ENCODE measurements around the gene GPRIN3. TPM values are rescaled to one million over a fixed set of nuclear protein-coding genes. Genes with fewer than 3 reads are reported as not detected.

Gene GPRIN3
- total RNA-seq, 1 donor, result under 0.01 TPM

DNA sequence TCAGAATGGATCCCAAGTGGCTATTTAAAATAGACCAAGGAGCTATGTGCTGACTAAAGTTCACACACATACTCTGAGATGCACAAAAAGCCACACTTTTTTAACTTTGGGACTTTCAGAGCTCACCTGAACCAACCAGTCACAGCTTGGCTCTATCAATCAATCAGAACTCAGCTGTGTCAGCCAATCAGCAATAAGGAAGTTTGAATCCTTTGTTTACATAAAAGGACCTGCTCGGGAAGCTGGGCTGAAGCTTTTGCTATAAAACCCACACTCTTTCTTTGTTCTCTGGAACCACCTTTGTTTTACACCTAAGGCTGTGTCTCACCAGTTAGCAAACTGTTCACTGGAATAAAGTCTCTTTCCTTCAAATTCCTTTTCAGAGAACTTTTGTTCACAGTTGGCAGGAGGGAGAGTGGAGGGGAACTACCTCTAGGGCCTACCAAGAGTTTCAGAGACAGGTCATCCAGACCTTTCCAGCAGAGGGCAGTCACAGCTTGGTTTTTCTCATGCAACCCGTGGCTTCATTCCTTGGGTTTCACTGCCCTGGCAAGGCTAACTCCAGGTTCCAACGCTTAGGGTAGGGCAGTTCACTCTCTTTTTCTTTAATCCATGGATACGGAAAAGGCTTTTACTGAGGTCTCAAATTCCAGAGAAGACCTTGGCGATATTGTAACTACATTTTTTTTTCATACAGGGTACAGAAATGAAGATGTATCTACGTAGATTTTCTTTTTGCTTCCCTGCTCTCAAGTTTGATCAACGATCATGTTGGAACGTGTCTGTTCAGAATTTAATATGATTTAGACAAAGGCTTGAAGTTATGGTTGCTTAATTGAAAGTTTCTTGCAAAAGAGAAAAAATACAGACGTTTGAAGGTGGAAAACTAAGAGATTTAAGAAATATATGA lies 80.7 kb downstream of the GPRIN3 start:
- Histone ChIP-seq H4K20me1 (ENCODE audit: insufficient read depth, low read length) (no peaks in the 10 kb centered on the region), H3K9me3 (ENCODE audit: low read depth, low read length) (no peaks in the 10 kb centered on the region), H3K79me2 (ENCODE audit: insufficient read depth, low read length) (no peaks in the 10 kb centered on the region), H3K4me2 (ENCODE audit: insufficient read depth, low read length) (peak overlapping the region; percentile 53), H3K27me3 (ENCODE audit: insufficient read depth, low read length) (no peaks in the 10 kb centered on the region), H3K4me1 (ENCODE audit: insufficient read depth, low read length) (no peaks in the 10 kb centered on the region), H2AFZ (ENCODE audit: low read length) (peak overlapping the region; percentile 53), H3K36me3 (ENCODE audit: insufficient read depth, low read length) (no peaks in the 10 kb centered on the region), H3K27ac (ENCODE audit: low read depth, low read length) (no peak overlapping the region), H3K4me3 (ENCODE audit: insufficient read depth, low read length) (peak overlapping the region; percentile 14)
- TF ChIP-seq, protein P1, sequence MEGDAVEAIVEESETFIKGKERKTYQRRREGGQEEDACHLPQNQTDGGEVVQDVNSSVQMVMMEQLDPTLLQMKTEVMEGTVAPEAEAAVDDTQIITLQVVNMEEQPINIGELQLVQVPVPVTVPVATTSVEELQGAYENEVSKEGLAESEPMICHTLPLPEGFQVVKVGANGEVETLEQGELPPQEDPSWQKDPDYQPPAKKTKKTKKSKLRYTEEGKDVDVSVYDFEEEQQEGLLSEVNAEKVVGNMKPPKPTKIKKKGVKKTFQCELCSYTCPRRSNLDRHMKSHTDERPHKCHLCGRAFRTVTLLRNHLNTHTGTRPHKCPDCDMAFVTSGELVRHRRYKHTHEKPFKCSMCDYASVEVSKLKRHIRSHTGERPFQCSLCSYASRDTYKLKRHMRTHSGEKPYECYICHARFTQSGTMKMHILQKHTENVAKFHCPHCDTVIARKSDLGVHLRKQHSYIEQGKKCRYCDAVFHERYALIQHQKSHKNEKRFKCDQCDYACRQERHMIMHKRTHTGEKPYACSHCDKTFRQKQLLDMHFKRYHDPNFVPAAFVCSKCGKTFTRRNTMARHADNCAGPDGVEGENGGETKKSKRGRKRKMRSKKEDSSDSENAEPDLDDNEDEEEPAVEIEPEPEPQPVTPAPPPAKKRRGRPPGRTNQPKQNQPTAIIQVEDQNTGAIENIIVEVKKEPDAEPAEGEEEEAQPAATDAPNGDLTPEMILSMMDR (IDR thresholded peaks at IDR 0.05; ENCODE audit: extremely low read depth, low read depth, low read length), result peak; percentile 81
- peak; percentile 50 for DNase-seq (ENCODE audit: insufficient read length, low spot score, missing footprints)

DNA sequence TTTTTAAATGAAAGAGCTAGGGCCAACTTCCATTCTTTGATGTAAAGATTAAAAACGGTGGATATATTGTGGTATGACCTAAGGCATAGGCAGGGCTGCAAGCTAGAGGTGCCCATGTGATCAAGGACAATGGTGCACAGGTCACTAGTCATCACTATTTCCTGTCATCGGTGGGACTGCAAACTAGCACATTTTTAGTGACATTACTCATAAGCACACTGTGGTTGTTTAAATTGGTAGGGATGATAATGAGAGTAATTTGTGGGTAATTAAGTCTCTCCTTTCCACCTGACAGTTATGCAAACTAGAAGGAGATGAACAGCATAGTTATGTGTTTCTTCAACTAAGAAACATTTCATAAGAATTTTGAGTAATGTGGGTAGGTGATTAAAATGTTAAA lies 85.4 kb downstream of the GPRIN3 start:
- DNase-seq (ENCODE audit: insufficient read length, low spot score, missing footprints), result no peak
- Histone ChIP-seq H3K27ac (ENCODE audit: low read depth, low read length) (no peak overlapping the region), H2AFZ (ENCODE audit: low read length) (no peak overlapping the region), H4K20me1 (ENCODE audit: insufficient read depth, low read length) (no peaks in the 10 kb centered on the region), H3K4me3 (ENCODE audit: insufficient read depth, low read length) (no peak overlapping the region), H3K4me2 (ENCODE audit: insufficient read depth, low read length) (no peak overlapping the region), H3K79me2 (ENCODE audit: insufficient read depth, low read length) (no peaks in the 10 kb centered on the region), H3K9me3 (ENCODE audit: low read depth, low read length) (no peaks in the 10 kb centered on the region), H3K27me3 (ENCODE audit: insufficient read depth, low read length) (peaks cover 3% of the 10 kb centered on the region), H3K4me1 (ENCODE audit: insufficient read depth, low read length) (no peaks in the 10 kb centered on the region), H3K36me3 (ENCODE audit: insufficient read depth, low read length) (no peaks in the 10 kb centered on the region)
- TF ChIP-seq, protein P1 (IDR thresholded peaks at IDR 0.05; ENCODE audit: extremely low read depth, low read depth, low read length), result no peak

- Histone ChIP-seq H3K36me3 (ENCODE audit: insufficient read depth, low read length) (no peaks in the 10 kb centered on the region), H3K27me3 (ENCODE audit: insufficient read depth, low read length) (peaks cover 3% of the 10 kb centered on the region), H3K4me3 (ENCODE audit: insufficient read depth, low read length) (no peak overlapping the region), H3K4me1 (ENCODE audit: insufficient read depth, low read length) (no peaks in the 10 kb centered on the region), H3K27ac (ENCODE audit: low read depth, low read length) (no peak overlapping the region), H3K4me2 (ENCODE audit: insufficient read depth, low read length) (no peak overlapping the region), H4K20me1 (ENCODE audit: insufficient read depth, low read length) (no peaks in the 10 kb centered on the region), H2AFZ (ENCODE audit: low read length) (no peak overlapping the region), H3K9me3 (ENCODE audit: low read depth, low read length) (no peaks in the 10 kb centered on the region), H3K79me2 (ENCODE audit: insufficient read depth, low read length) (no peaks in the 10 kb centered on the region)
- TF ChIP-seq, protein P1 (IDR thresholded peaks at IDR 0.05; ENCODE audit: extremely low read depth, low read depth, low read length), result no peak
- DNase-seq (ENCODE audit: insufficient read length, low spot score, missing footprints), result no peak
Measured at GRCh38 chr4:89221167-89221867, 86.3 kb downstream of the GPRIN3 start.

GRCh38 chr4:89218587-89218986 lies 89.0 kb downstream of the GPRIN3 start:
- Histone ChIP-seq H3K79me2 (ENCODE audit: insufficient read depth, low read length) (no peaks in the 10 kb centered on the region), H3K4me2 (ENCODE audit: insufficient read depth, low read length) (no peak overlapping the region), H3K36me3 (ENCODE audit: insufficient read depth, low read length) (no peaks in the 10 kb centered on the region), H3K9me3 (ENCODE audit: low read depth, low read length) (no peaks in the 10 kb centered on the region), H3K4me3 (ENCODE audit: insufficient read depth, low read length) (no peak overlapping the region), H2AFZ (ENCODE audit: low read length) (no peak overlapping the region), H3K27me3 (ENCODE audit: insufficient read depth, low read length) (peaks cover 3% of the 10 kb centered on the region), H4K20me1 (ENCODE audit: insufficient read depth, low read length) (no peaks in the 10 kb centered on the region), H3K27ac (ENCODE audit: low read depth, low read length) (no peak overlapping the region), H3K4me1 (ENCODE audit: insufficient read depth, low read length) (no peaks in the 10 kb centered on the region)
- TF ChIP-seq, protein P1 (IDR thresholded peaks at IDR 0.05; ENCODE audit: extremely low read depth, low read depth, low read length), result no peak
- no peak for DNase-seq (ENCODE audit: insufficient read length, low spot score, missing footprints)

Data from osteoblast (primary cell).